SK-N-SH treated with all-trans-retinoic acid at 6 μM for 48 hours (cell line): Measurements from ENCODE around the gene SMARCD1.

Experiments
- ATAC-seq: fragments of 200-7000 bp; cut with Tn5 transposase; 3 replicates; pipeline ENCODE4 v1.9.1; 2020; ENCODE audit warnings: mild to moderate bottlenecking, moderate library complexity
- ARNTL ChIP-seq: fragments of 450-650 bp; formaldehyde crosslinking; IDR thresholded peaks from 2 replicates; pipeline ENCODE4 v1.5.0; 2020; ENCODE audit warnings: low read depth, mild to moderate bottlenecking, moderate library complexity, borderline replicate concordance
- BACH2 ChIP-seq: fragments of 250-450 bp; sonication (Bioruptor Pico); IDR thresholded peaks from 2 replicates; pipeline ENCODE4 v1.9.0; 2021; ENCODE audit warnings: mild to moderate bottlenecking, borderline replicate concordance
- CREB5 ChIP-seq: fragments of 250-450 bp; sonication (Bioruptor Pico); IDR thresholded peaks from 2 replicates; pipeline ENCODE4 v1.5.1; 2020; ENCODE audit warnings: low read depth, mild to moderate bottlenecking, moderate library complexity
- CSDC2 ChIP-seq: fragments of 250-450 bp; sonication (Bioruptor Pico); IDR thresholded peaks from 2 replicates; pipeline ENCODE4 v1.5.0; 2020; ENCODE audit warnings: mild to moderate bottlenecking, moderate library complexity
- CSRNP3 ChIP-seq: fragments of 250-450 bp; sonication (Bioruptor Pico); IDR thresholded peaks from 2 replicates; pipeline ENCODE4 v1.5.1; 2021; ENCODE audit warnings: mild to moderate bottlenecking, moderate library complexity
- ESRRG ChIP-seq: fragments of 250-450 bp; sonication (Bioruptor Pico); IDR thresholded peaks from 2 replicates; pipeline ENCODE4 v1.6.1; 2021; ENCODE audit warnings: mild to moderate bottlenecking
- GLIS3 ChIP-seq: fragments of 250-450 bp; sonication (Bioruptor Pico); IDR thresholded peaks from 2 replicates; pipeline ENCODE4 v1.5.0; 2020; ENCODE audit warnings: mild to moderate bottlenecking, moderate library complexity
- OSR1 ChIP-seq: fragments of 250-450 bp; sonication (Bioruptor Pico); IDR thresholded peaks from 2 replicates; pipeline ENCODE4 v1.8.0; 2022; ENCODE audit warnings: moderate library complexity, mild to moderate bottlenecking, inconsistent platforms
- PATZ1 ChIP-seq: fragments of 250-450 bp; sonication (Bioruptor Pico); IDR thresholded peaks from 2 replicates; pipeline ENCODE4 v1.8.0; 2020; ENCODE audit warnings: mild to moderate bottlenecking, moderate library complexity, borderline replicate concordance
- POU6F1 ChIP-seq: fragments of 250-450 bp; sonication (Bioruptor Pico); IDR thresholded peaks from 2 replicates; pipeline ENCODE4 v1.8.0; 2021; ENCODE audit warnings: low read depth, mild to moderate bottlenecking, moderate library complexity, borderline replicate concordance
- PPARA ChIP-seq: fragments of 250-450 bp; sonication (Bioruptor Pico); IDR thresholded peaks from 2 replicates; pipeline ENCODE4 v1.5.0; 2020; ENCODE audit warnings: mild to moderate bottlenecking, borderline replicate concordance
- RARB ChIP-seq: fragments of 250-450 bp; sonication (Bioruptor Pico); IDR thresholded peaks from 2 replicates; pipeline ENCODE4 v1.8.0; 2021; ENCODE audit warnings: mild to moderate bottlenecking, moderate library complexity
- SNAI2 ChIP-seq: fragments of 250-450 bp; sonication (Bioruptor Pico); IDR thresholded peaks from 2 replicates; pipeline ENCODE4 v1.5.0; 2020; ENCODE audit warnings: mild to moderate bottlenecking, moderate library complexity
- TCF4 ChIP-seq: fragments of 250-450 bp; sonication (Bioruptor Pico); IDR thresholded peaks from 2 replicates; pipeline ENCODE4 v1.8.0; 2021; ENCODE audit warnings: mild to moderate bottlenecking, moderate library complexity, borderline replicate concordance
- TOX ChIP-seq: fragments of 250-450 bp; sonication (Bioruptor Pico); IDR thresholded peaks from 2 replicates; pipeline ENCODE4 v1.8.0; 2021; ENCODE audit warnings: mild to moderate bottlenecking, moderate library complexity, borderline replicate concordance
- TSHZ2 ChIP-seq: fragments of 250-450 bp; sonication (Bioruptor Pico); IDR thresholded peaks from 2 replicates; pipeline ENCODE4 v1.5.0; 2020; ENCODE audit warnings: mild to moderate bottlenecking, moderate library complexity
- ZC3H10 ChIP-seq: fragments of 250-450 bp; sonication (Bioruptor Pico); IDR thresholded peaks from 2 replicates; pipeline ENCODE4 v1.5.1; 2021; ENCODE audit warnings: mild to moderate bottlenecking, moderate library complexity
- ZFP3 ChIP-seq: fragments of 250-450 bp; sonication (Bioruptor Pico); IDR thresholded peaks from 2 replicates; pipeline ENCODE4 v1.5.0; 2020; ENCODE audit warnings: mild to moderate bottlenecking, moderate library complexity
- ZFP30 ChIP-seq: fragments of 450-650 bp; formaldehyde crosslinking; IDR thresholded peaks from 2 replicates; pipeline ENCODE4 v1.5.0; 2022; ENCODE audit warnings: mild to moderate bottlenecking, moderate library complexity
- ZNF565 ChIP-seq: fragments of 450-650 bp; formaldehyde crosslinking; conservative IDR thresholded peaks from 2 replicates; pipeline ENCODE4 v1.5.0; 2020; ENCODE audit warnings: low read depth, mild to moderate bottlenecking, moderate library complexity
- ZNF70 ChIP-seq: fragments of 450-650 bp; formaldehyde crosslinking; IDR thresholded peaks from 2 replicates; pipeline ENCODE4 v1.5.0; 2020; ENCODE audit warnings: mild to moderate bottlenecking, moderate library complexity
- ZNF8 ChIP-seq: fragments of 450-650 bp; formaldehyde crosslinking; IDR thresholded peaks from 2 replicates; pipeline ENCODE4 v1.5.0; 2020; ENCODE audit warnings: mild to moderate bottlenecking, moderate library complexity

The SMARCD1 gene

GRCh38 chr12:50142993-50143392 lies 57.9 kb downstream of the SMARCD1 start:
- ATAC-seq: no peak
- TF ChIP-seq BACH2 (no peak), ZC3H10 (CRISPR knock-in tag) (no peak), PPARA (CRISPR knock-in tag) (no peak), CSRNP3 (CRISPR knock-in tag) (no peak), TSHZ2 (CRISPR knock-in tag) (no peak), TOX (CRISPR knock-in tag) (no peak), GLIS3 (CRISPR knock-in tag) (no peak), PATZ1 (CRISPR knock-in tag) (no peak), TCF4 (CRISPR knock-in tag) (no peak), ZFP30 (CRISPR knock-in tag) (no peak)
- TF ChIP-seq, all 23 proteins: peak for 0

- TF ChIP-seq CSDC2 (no peak), SNAI2 (no peak), ZFP3 (no peak), ZNF565 (CRISPR knock-in tag) (no peak), PPARA (CRISPR knock-in tag) (no peak), ZFP30 (CRISPR knock-in tag) (no peak), ZNF70 (CRISPR knock-in tag) (no peak), BACH2 (no peak), ZNF8 (no peak), TCF4 (CRISPR knock-in tag) (no peak), TSHZ2 (CRISPR knock-in tag) (no peak), RARB (CRISPR knock-in tag) (no peak), ARNTL (no peak), CREB5 (CRISPR knock-in tag) (no peak), PATZ1 (CRISPR knock-in tag) (no peak), CSRNP3 (CRISPR knock-in tag) (no peak), GLIS3 (CRISPR knock-in tag) (no peak), OSR1 (CRISPR knock-in tag) (no peak), ESRRG (CRISPR knock-in tag) (no peak), POU6F1 (CRISPR knock-in tag) (no peak)
- no peak for ATAC-seq
Measured at GRCh38 chr12:50145439-50145838, 60.3 kb downstream of the SMARCD1 start.
